COLO668 (cell line): ENCODE results near the gene HK1.

Experiments
- DNase-seq: peaks from one replicate; lab custom pipeline; 2025; ENCODE audit not compliant: unreplicated experiment; lab: John Stamatoyannopoulos, UW

Gene HK1

GRCh38 chr10:69416695-69417094 lies 138.4 kb downstream of the HK1 start, which contains the start of gene TACR2:
TACR2 (minus strand) TSS chr10:69416918; CDS start chr10:69416323, 595 bp downstream.
- no peak for DNase-seq

DNA sequence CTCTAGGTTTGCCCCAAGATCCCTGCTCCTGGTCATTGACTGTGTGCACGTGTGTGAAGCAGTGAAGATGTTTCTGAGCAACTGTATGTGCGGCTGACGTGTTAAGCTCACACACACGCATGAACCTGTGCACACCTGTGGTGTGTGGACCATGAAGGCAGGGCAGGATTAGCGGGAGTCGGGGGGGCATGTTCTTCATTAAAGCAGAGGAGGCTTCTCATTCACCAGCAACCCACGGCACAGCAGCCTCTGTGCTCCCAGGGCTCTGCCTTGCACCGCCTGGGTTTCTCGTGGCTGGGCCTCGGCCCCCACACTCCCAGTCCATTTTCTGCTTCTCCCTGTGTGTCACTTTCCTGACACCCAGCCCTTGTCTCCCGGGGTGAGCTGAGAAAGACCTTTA lies 139.2 kb downstream of the HK1 start:
- DNase-seq: no peak

DNA sequence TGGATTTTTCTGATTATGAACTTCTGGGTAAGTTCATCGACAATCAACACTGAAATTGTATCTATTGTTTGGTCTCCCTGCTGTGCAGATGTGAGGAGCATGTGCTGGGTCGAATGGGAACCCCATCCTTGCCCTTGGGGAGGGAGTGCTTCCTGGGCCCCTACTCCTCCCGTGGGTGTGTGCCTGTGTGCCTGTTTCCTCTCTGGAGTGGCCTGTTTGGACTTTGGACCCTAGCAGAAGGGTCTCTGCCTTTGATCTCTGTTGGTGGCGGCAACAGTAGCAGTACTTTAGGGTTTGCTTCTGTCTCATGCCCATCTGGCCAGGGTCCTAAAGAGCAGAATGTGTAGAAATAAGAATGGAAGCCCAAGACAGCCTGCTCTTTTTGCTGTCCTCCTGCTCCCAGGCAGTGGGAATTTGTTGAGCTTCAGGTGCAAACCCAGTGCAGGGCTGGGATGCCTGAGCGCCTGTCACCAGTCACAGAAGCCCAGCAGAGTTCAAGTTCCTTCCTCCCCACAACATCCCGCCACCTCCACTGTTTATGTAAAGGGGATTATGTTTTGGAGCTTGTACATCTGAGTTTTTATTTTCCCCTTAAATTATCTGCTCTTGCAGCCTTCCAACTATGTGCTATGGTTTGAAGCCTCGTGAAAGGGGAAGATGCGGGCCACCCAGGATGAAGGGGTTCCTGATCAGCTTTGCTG lies 139.9 kb downstream of the HK1 start:
- DNase-seq: peak; percentile 10

GRCh38 chr10:69419096-69419743 lies 140.9 kb downstream of the HK1 start:
- DNase-seq: no peak

DNA sequence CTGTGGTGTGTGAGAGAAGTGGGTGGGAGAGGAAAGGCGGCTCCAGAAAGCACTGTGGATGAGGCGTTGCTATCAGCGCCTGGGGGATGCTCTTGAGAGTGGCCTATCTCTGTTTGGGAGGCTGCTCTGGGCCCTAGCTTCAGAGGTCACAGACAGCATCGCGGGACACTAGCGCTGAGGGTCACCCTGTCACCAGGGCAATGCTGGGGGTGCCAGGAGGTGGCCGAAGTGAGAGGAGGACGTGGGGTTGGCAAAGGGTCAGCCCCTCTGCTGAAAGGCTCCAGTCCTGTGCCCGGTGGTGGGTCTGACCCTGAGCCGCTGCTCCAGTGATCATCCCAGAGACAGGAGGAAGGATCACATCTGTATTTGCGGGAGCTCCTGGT lies 141.4 kb downstream of the HK1 start:
- no peak for DNase-seq

DNA sequence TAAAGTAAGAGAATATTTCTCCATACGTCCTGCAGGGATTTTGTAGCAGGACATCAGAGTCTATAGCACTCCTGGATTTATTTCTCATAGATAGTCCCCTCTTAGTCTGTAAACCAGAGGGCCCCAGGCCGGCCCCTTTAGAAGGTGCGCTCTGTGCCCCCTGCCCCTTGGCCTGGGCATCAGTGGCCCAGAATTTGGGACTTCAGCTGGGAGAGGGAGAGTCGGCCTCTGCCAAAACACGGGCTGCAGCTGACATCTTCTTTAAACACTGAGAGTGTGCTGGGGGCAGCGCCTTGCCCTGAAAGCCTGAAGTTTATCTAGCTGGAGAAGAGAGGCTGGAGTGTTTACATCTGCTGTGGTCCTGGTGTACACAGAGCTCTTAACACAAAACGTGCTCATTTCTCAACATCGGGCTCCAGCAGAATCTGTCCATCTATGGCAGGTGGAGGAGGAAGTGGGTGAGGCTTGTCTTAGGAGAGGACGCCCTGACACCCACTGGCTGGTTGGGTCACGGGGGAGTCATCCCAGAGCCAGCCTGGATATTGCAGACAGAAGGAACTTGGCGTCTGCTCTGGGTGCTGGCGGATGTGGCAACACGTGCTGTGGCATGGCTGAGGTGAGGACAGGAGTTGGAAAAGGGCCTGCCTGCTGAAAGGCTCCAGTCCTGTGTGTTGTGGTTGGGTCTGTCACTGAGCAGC lies 143.5 kb downstream of the HK1 start:
- DNase-seq: peak; percentile 42

DNA sequence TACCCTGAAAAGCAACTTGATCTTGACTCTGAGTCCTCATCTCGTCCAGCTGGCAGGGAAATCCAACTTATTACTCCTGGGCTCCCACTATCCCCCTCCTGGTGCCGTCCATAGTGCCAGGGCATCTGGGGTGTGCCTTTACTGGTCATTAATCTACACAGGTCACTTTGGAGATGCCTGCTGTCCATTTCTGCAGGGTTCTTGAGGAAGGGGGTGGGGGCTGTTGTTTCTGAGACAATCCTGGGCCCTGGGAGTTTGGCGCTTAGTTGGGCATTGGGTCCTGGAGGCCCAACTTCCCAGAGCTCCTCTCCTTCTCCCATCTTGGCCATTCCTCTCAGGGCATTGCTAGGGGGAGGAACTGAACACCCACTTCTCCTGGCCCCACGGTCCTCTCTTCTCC lies 144.4 kb downstream of the HK1 start:
- DNase-seq: no peak

- DNase-seq: no peak
Measured at GRCh38 chr10:69425041-69425440, 146.7 kb downstream of the HK1 start.

GRCh38 chr10:69425511-69426298 lies 147.4 kb downstream of the HK1 start:
- peak; percentile 26 for DNase-seq

- DNase-seq: no peak
Measured at GRCh38 chr10:69426376-69426727, 148.1 kb downstream of the HK1 start.

DNA sequence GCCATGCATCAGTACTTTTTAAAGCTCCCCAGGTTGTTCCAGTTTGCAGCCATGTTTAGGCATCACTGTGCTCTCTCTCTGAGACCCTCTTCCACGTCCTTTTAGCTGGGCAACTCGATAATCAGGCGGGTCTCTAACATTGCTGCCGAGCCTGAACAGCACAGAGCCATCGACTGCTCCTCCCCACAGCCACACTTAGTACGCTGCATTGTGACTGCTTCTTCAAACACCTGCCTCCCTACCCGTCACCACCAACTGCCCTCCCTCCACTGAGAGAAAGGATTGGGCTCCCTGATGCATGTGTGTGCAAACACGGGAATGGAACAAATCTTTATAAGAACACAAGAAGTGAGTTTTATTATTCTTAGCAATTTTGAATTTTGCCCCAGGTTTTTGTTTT lies 149.9 kb downstream of the HK1 start:
- DNase-seq: peak; percentile 29

DNA sequence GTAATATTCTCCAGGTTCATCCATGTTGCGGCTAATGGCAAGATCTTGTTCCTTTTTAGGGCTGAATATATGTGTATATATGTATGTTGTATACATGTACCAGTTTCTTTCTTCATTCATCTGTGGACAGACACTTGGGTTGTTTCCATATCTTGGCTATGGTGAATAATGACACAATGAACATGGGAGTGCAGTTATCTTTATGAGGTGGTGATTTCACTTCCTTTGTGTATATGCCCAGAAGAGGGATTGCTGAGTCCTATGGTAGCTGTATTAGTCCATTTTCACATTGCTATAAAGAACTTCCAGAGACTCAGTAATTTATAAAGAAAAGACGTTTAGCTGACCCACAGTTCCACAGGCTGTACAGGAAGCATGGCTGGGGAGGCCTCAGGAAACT lies 155.9 kb downstream of the HK1 start:
- no peak for DNase-seq

- no peak for DNase-seq
Measured at GRCh38 chr10:69434926-69435325, 156.6 kb downstream of the HK1 start.

DNA sequence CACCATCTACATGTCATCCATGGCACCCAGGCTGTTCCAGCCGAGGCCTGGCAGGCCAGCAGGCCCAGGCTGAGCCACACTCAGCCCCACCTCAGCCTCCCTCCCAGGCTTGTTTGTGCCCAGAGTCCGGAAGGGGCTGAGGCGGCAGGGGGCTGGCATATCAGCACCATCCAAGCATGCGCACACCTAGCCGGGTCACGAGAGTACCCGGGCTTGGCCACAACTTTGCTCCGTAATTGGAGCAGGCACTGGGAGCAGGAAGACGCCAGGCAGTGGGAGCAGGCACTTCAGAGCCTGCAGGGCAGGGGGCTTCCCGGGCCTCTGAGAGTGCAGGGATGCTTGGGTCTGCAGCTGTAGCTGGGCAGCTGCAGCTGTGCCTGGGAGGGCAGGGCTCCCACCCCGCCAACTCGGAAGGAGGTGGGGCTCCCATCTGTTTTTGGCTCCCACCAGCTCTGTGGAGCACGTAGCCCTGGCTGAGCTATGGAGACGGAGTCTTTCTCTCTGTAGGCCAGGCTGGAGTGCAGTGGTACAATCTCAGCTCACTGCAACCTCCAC lies 157.7 kb downstream of the HK1 start:
- no peak for DNase-seq

GRCh38 chr10:69437321-69438259 lies 159.3 kb downstream of the HK1 start:
- DNase-seq: no peak

- DNase-seq: peak; percentile 8
Measured at GRCh38 chr10:69438536-69439349, 160.4 kb downstream of the HK1 start.

DNA sequence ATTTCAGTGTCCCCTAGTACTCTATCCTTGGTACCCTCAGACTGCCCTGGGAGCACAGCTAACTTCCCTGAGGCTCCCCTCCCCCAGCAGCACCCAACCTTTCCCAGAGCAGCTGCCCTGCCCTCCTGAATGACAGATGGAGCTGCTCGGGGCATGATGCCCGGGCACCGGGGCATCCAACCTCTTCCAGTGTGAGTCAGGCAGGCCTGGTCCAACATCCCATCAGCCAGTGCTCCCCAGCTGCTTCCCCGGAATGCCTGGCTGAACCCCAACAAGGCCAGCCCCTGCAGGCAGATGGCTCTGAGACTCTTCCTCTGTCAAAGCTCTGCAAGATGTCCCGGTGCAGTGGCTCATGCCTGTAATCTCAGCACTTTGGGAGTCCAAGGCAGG lies 161.0 kb downstream of the HK1 start:
- peak; percentile 17 for DNase-seq

- no peak for DNase-seq
Measured at GRCh38 chr10:69439813-69440506, 161.7 kb downstream of the HK1 start.

DNA sequence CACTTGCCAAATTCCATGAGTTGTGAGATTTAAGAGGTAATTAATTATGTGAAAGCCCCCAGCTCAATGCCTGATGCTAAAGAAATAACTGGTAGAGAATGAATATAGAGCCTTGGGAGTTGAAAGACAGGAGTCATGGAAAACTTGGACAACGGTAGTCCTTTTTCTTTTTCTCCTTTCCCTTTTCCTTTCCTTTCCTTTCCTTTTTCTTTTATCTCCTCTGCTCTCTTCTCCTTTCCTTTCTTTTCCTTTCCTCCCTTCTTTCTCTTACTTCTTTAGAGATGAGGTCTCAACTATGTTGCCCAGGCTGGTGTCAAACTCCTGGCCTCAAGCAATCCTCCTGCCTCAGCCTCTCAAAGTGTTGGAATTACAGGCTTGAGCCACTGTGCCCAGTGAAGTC lies 165.1 kb downstream of the HK1 start:
- no peak for DNase-seq
